GM21576 (cell line): ENCODE results near the gene KLF8.
"Not testable (repeated sequence)": the region's sequence is repeated elsewhere in the genome, so short reads cannot be mapped to it uniquely, and the experiment has no call there.

Experiments used
- ATAC-seq: cut with Tn5 transposase; IDR thresholded peaks from one replicate; pipeline ENCODE4 v1.9.1; 2021; ENCODE audit warnings: mild to moderate bottlenecking, moderate library complexity; ENCODE audit not compliant: unreplicated experiment

KLF8 gene

GRCh38 chrX:56232221-56233082 lies at the start of gene KLF8:
KLF8 (plus strand) TSS chrX:56232356; CDS start chrX:56233335, 979 bp downstream.
- peak; percentile 62 for ATAC-seq

- not testable (repeated sequence) for ATAC-seq
These were observed 25.2 kb upstream of the KLF8 start for GRCh38 chrX:56206945-56207344.

- no peak for ATAC-seq
These were observed 20.5 kb upstream of the KLF8 start for GRCh38 chrX:56211701-56212100.

DNA sequence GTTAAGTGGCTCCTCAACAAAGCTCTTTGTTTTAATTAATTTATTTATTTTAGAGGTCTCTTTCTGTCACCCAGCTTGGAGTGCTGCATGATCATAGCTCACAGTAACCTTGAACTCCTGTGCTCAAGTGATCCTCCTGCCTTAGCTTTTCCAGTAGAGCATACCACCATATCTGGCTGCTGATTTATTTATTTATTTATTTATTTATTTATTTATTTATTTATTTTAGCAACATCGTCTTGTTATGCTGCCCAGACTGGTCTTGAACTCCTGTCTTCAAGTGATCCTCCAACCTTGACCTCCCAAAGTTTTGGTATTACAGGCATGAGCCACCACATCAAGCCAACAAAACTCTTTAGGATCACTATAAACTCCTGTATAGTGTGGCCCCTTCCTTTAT lies 15.8 kb upstream of the KLF8 start:
- no peak for ATAC-seq

DNA sequence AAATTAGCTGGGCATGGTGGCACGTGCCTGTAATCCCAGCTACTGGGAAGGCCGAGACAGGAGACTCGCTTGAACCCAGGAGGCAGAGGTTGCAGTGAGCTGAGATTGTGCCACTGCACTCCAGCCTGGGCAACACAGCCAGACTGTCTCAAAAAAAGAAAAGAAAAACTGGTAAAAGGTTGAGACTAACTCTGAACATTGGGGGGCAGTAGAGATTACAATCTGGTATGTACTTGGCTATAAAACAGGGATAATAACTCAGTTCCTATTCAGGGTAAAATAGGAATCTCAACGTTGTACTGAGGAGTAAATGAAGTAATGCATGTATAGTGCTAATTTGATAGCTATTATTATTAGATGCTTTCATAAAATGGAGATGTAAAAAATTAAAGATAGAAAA lies 12.5 kb upstream of the KLF8 start:
- ATAC-seq: no peak

GRCh38 chrX:56221101-56221500 lies 11.1 kb upstream of the KLF8 start:
- no peak for ATAC-seq

- ATAC-seq: no peak
These were observed 9.6 kb upstream of the KLF8 start for GRCh38 chrX:56222473-56223000.

- ATAC-seq: no peak
These were observed 5.2 kb upstream of the KLF8 start for GRCh38 chrX:56226980-56227379.

DNA sequence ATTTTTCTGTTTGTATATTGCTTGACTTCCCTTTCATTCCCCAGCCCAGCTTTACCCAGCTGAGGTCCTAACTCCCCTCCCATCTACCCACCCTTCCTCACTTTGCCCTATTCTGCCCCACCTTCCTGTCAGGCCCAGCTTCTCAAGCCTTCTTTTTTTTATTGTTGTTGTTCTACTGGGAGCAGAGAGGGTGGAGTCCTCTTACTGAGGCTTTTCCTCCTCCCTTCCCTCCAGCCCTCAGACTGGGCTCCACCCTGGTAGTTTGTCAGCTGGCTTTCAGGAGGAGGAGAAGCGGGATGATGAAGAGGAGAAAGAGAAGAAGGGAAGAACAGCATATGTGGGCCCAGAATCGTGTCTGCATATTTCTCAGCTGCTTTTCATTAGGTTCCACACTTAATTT lies 3.2 kb upstream of the KLF8 start:
- ATAC-seq: no peak

GRCh38 chrX:56231537-56232090 lies 542 bp upstream of the KLF8 start:
- no peak for ATAC-seq

DNA sequence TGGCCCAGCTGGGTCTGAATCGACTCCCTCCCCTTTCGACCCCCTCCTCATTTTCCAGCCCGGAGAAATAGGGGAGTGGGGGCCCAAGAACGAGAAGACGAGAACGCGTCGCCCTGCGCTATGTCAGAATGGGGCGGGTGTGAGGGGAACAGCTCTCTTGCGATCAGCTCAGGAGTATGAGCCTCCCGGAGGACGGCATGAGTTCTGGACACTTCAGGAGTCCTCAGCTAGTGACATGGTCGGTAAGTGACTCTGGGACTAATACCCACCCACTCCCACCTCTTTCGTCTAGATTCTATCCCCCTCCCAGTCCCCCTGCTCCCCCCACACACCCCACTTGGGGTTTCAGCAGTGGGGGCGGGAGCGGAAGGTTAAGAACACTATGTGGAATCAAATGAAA lies 944 bp downstream of the KLF8 start:
- no peak for ATAC-seq

GRCh38 chrX:56233682-56234081 lies 1.5 kb downstream of the KLF8 start:
- ATAC-seq: peak; percentile 79

DNA sequence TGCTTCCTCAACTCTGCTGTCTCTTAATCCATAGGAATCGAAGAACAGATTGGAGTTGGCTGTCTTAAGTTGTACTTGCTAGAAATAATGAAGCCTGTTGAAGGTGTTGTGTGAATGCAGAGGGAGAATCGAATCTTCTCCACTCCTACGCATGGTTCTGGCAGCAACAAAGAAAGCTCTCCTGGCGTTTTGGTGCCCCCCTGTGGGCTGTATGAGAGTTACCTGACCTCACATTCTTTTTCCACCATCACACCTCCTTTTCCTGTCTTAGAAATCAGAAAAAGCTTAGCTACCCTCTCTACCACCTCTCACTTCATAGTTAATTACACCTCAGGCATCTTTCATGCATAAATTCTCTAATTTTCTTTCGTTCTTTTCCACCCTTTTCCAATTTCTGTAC lies 16.3 kb downstream of the KLF8 start:
- peak; percentile 91 for ATAC-seq

DNA sequence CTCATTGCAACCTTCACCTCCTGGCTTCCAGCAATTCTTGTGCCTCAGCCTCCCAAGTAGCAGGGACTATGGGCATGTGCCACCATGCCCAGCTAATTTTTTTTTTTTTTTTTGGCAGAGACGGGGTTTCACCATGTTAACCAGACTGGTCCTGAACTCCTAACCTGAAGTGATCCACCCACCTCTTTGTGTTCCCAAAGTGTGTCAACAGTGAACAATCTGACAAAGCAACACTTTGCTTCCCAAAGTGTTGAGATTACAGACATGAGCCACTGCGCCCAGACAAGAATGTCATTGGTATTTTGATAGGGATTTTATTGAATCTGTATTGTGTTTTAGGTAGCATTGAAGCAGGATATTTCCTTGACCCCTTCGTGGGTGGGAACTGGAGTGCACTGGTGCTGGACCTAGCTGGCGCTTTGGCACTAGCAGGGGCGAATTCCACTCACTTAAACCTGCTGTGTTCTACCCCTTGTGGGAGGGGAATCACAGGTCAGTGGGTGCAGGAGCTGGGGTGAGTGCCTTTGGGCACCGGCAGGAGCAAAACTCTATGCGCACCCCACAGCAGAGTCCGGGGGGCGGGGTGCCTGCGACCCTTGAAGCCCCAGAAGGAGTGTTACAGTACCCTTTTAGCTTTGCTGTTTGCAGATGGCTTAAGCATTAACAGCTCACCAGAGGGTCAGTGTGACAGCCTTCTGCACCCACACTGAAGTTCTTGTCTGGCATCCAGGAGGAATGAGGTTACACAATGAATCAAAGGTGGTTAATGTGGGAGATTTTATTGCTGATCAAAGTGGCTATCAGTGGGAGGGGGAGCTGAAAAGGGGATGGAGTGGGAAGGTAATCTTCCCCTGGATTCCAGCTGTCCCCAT lies 21.9 kb downstream of the KLF8 start:
- ATAC-seq: no peak

- ATAC-seq: peak; percentile 97
These were observed 36.7 kb downstream of the KLF8 start for GRCh38 chrX:56268888-56269287.

- ATAC-seq: no peak
These were observed 46.5 kb downstream of the KLF8 start for GRCh38 chrX:56278692-56279091.

- no peak for ATAC-seq
These were observed 47.7 kb downstream of the KLF8 start for GRCh38 chrX:56279863-56280262.

- ATAC-seq: no peak
These were observed 49.6 kb downstream of the KLF8 start for GRCh38 chrX:56281789-56282188.

DNA sequence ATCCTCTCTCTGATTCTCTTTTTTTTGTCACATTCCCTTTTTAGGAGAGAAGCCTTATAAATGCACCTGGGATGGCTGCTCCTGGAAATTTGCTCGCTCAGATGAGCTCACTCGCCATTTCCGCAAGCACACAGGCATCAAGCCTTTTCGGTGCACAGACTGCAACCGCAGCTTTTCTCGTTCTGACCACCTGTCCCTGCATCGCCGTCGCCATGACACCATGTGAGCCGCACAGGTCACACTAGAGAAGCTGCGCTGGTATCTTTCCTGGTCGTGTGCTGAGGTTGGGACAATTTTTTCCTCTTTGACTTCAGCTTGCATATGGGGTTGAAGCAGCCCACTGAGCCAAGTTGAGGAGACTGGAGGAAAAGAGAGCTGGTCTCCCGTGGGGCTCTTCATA lies 52.1 kb downstream of the KLF8 start:
- no peak for ATAC-seq

DNA sequence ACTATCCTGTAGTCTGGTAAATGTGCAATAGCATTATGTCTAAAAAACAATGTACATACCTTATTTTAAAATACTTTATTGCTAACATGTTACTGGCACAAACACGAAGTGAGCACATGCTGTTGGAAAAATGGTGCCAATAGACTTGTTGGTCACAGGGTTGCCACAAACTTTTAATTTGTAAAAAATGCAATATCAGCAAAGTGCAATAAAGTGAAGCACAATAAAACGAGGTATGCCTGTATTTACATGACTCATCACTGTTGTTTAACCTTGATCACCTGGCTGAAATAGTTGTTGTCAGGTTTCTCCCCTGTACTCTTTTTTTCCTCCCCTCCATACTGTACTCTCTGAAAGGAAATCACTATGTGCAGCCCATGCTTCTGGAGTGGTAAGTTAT lies 56.5 kb downstream of the KLF8 start:
- ATAC-seq: no peak

DNA sequence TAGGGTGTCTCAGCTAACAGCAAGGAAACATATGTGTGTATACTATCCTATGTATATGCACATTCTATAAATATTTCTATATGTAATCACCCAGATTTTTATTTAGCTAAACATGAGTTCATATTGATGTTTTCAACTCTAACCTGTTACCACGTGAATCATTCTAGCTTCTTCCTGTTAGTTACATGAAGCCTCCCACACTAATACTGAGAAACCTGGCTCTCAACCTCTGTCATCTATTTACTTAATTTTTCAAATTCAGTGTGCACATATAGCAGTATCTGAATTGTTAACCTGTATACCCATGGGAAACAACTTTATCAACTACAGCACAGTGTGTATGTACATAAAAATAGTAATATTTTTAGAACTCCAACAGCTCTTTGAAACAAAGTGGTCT lies 57.3 kb downstream of the KLF8 start:
- no peak for ATAC-seq
